Testis (tissue), 2 donors: Measurements from ENCODE around the gene SOCS7.

Experiments used
- CTCF ChIP-seq, 3 experiments: fragments of 450-650 bp in 2 of 3; fragments of 200-600 bp in 1 of 3; sonication (generic) in 1 of 3; IDR thresholded peaks; one replicate each; pipeline ENCODE4 v1.5.1; 2016 to 2019; ENCODE audit warnings: antibody characterized with exemption in 3 of 3, mild to moderate bottlenecking in 2 of 3, moderate library complexity in 1 of 3
- POLR2A ChIP-seq: fragments of 450-650 bp; IDR thresholded peaks from one replicate; pipeline ENCODE4 v1.6.1; 2017; ENCODE audit warnings: antibody characterized with exemption, mild to moderate bottlenecking, moderate library complexity

GRCh38 chr17:38425744-38426143 is 74.1 kb downstream of the SOCS7 start:
- TF ChIP-seq CTCF (IDR thresholded peaks at IDR 0.05): no peak
- no peak for TF ChIP-seq POLR2A
